Mucosa of stomach (tissue), 1 donor: ENCODE measurements around the gene GPSM3.
"Not testable (repeated sequence)": the region's sequence is repeated elsewhere in the genome, so short reads cannot be mapped to it uniquely, and the experiment has no call there.

ENCODE experiments used
- H3K27me3 ChIP-seq: one replicate; pipeline ENCODE4 v1.7.0; 2013; ENCODE audit warnings: mild to moderate bottlenecking, low read length; ENCODE audit not compliant: control insufficient read depth, insufficient read depth
- H3K36me3 ChIP-seq: one replicate; pipeline ENCODE4 v1.7.0; 2013; ENCODE audit warnings: low read length; ENCODE audit not compliant: control insufficient read depth, insufficient read depth
- H3K4me1 ChIP-seq: one replicate; pipeline ENCODE4 v1.7.0; 2013; ENCODE audit warnings: mild to moderate bottlenecking, low read length; ENCODE audit not compliant: control insufficient read depth, insufficient read depth
- H3K4me3 ChIP-seq: one replicate; pipeline ENCODE4 v1.7.0; 2013; ENCODE audit warnings: low read length
- H3K9ac ChIP-seq: one replicate; pipeline ENCODE4 v1.7.0; 2013; ENCODE audit warnings: mild to moderate bottlenecking, low read length, moderate library complexity
- H3K9me3 ChIP-seq: one replicate; pipeline ENCODE4 v1.7.0; 2013; ENCODE audit warnings: mild to moderate bottlenecking, low read length, moderate library complexity; ENCODE audit not compliant: control insufficient read depth
- donor health status: Pancreatic carcinoma.

The GPSM3 gene

DNA sequence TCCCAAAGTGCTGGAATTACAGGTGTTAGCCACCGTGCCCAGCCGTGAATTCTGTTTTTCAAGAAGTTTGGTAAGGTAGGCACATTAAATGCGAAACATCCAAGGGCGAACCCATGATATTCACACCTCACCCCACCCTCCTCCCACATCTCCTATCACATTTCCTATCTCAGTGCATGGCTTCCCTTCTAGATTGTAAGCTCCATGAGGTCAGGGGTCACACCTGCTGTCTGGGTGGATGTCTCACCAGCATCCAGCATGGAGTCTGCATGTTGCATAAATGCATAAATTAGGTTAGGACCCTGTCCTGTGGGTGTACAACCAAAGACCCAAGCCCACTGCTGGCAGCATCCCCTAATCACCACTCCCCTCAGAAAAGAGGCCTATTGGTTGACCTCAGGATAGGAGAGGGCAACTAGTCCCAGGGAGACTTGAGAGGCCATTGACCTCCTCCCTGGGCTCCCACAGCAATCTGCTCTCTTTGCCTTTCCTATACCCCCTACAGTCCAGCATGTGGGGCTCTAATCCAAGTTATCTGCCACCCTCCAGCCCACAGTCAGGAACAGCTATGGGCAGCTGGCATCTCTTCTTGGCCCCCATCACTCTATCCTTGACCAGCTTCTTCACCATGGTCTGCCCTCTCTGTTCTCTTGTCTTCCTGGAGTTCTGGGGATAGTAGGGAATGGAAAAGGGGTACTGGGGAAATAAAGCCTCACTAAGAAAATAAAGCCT, 44.9 kb downstream of the GPSM3 start:
- Histone ChIP-seq H3K9me3 (no peaks in the 10 kb centered on the region), H3K4me1 (peaks cover 17% of the 10 kb centered on the region), H3K27me3 (no peaks in the 10 kb centered on the region), H3K4me3 (no peak overlapping the region), H3K9ac (peak overlapping the region; percentile 83), H3K36me3 (no peaks in the 10 kb centered on the region)

GRCh38 chr6:32146687-32147086, 45.8 kb downstream of the GPSM3 start:
- Histone ChIP-seq H3K9ac (no peak overlapping the region), H3K4me3 (no peak overlapping the region), H3K36me3 (no peaks in the 10 kb centered on the region), H3K9me3 (no peaks in the 10 kb centered on the region), H3K4me1 (peaks cover 17% of the 10 kb centered on the region), H3K27me3 (no peaks in the 10 kb centered on the region)

GRCh38 chr6:32146287-32146686, 46.2 kb downstream of the GPSM3 start:
- Histone ChIP-seq H3K27me3 (no peaks in the 10 kb centered on the region), H3K36me3 (no peaks in the 10 kb centered on the region), H3K4me3 (no peak overlapping the region), H3K9me3 (no peaks in the 10 kb centered on the region), H3K4me1 (peaks cover 16% of the 10 kb centered on the region), H3K9ac (no peak overlapping the region)

GRCh38 chr6:32144238-32144637, 48.2 kb downstream of the GPSM3 start:
- H3K36me3 ChIP-seq, H3K4me3 ChIP-seq, H3K9me3 ChIP-seq, H3K9ac ChIP-seq, H3K27me3 ChIP-seq: not testable (repeated sequence)
- H3K4me1 ChIP-seq = peaks cover 13% of the 10 kb centered on the region
